CD4-positive, alpha-beta memory T cell (primary cell): ENCODE measurements around the gene PAQR7. TPM values are rescaled to one million over a fixed set of nuclear protein-coding genes. Genes with fewer than 3 reads are reported as not detected.

Experiments
- CTCF ChIA-PET: fragments of 350-600 bp; sonication (Branson Sonifier 250); formaldehyde crosslinking; loops from one replicate; lab custom pipeline; 2021; ENCODE audit warnings: inconsistent platforms; ENCODE audit not compliant: partially characterized antibody; lab: Charles Lee
- POLR2A ChIA-PET: fragments of 350-600 bp; sonication (Branson Sonifier 250); formaldehyde crosslinking; loops from one replicate; lab custom pipeline; 2021; ENCODE audit not compliant: partially characterized antibody; lab: Charles Lee
- DNase-seq, 5 donors: peaks; one replicate each; pipeline versions ENCODE4 v3.0.0 to v3.0.0-alpha.2; 2020 to 2022; ENCODE audit warnings: mixed read lengths in 1 of 5
- H3K27ac ChIP-seq: one replicate; pipeline ENCODE4 v1.7.0; 2013; ENCODE audit warnings: low read depth, low read length
- H3K27me3 ChIP-seq: 2 replicates; pipeline ENCODE4 v1.7.0; 2013; ENCODE audit warnings: mild to moderate bottlenecking, low read length, moderate library complexity; ENCODE audit not compliant: insufficient read depth
- H3K36me3 ChIP-seq: 2 replicates; pipeline ENCODE4 v1.7.0; 2013; ENCODE audit warnings: mild to moderate bottlenecking, low read length, moderate library complexity; ENCODE audit not compliant: insufficient read depth
- H3K4me1 ChIP-seq: 2 replicates; pipeline ENCODE4 v1.7.0; 2013; ENCODE audit warnings: mild to moderate bottlenecking, low read length, moderate library complexity; ENCODE audit not compliant: insufficient read depth
- H3K4me3 ChIP-seq, 2 donors: one replicate each; pipeline ENCODE4 v1.7.0; 2013; ENCODE audit warnings: low read length in 2 of 2, mild to moderate bottlenecking in 1 of 2
- H3K9me3 ChIP-seq, 2 donors: one replicate each; pipeline ENCODE4 v1.7.0; 2013; ENCODE audit warnings: low read length in 2 of 2, control low read depth in 1 of 2; ENCODE audit not compliant: control insufficient read depth in 1 of 2
- H3K27ac Mint-ChIP-seq, 7 donors: one replicate each; pipeline ENCODE4 v1.8.0; 2020 to 2021; ENCODE audit warnings: mixed read lengths in 7 of 7, mild to moderate bottlenecking in 6 of 7, inconsistent platforms in 3 of 7, moderate library complexity in 3 of 7
- H3K27me3 Mint-ChIP-seq, 2 donors: one replicate each; pipeline ENCODE4 v1.8.0; 2020 to 2021; ENCODE audit warnings: mixed read lengths in 2 of 2
- H3K36me3 Mint-ChIP-seq, 2 donors: one replicate each; pipeline ENCODE4 v1.8.0; 2020 to 2021; ENCODE audit warnings: mixed read lengths in 2 of 2, inconsistent platforms in 1 of 2, mild to moderate bottlenecking in 1 of 2
- H3K4me1 Mint-ChIP-seq, 4 donors: one replicate each; pipeline ENCODE4 v1.8.0; 2020 to 2021; ENCODE audit warnings: mixed read lengths in 4 of 4, mild to moderate bottlenecking in 1 of 4
- H3K4me3 Mint-ChIP-seq, 8 donors: one replicate each; pipeline ENCODE4 v1.8.0; 2020 to 2021; ENCODE audit warnings: mixed read lengths in 8 of 8, mild to moderate bottlenecking in 7 of 8, moderate library complexity in 6 of 8, inconsistent platforms in 3 of 8
- H3K9me3 Mint-ChIP-seq, 8 donors: one replicate each; pipeline ENCODE4 v1.8.0; 2020 to 2021; ENCODE audit warnings: mixed read lengths in 8 of 8, mild to moderate bottlenecking in 5 of 8, inconsistent platforms in 3 of 8, moderate library complexity in 1 of 8
- intact Hi-C: fragments of 100-400 bp; cut with micrococcal nuclease; formaldehyde crosslinking; loops from one replicate; pipeline ENCODE4 v1.15.1; 2023
- polyA plus RNA-seq, 2 donors: library from polyadenylated mRNA; unstranded; fragments of 300-500 nt; fragmentation: Illumina TruSeq; gene quantifications; one replicate each; pipeline ENCODE4 v1.2.3, GENCODE V29; 2021
- total RNA-seq, 2 experiments: library from RNA; stranded (reverse); gene quantifications; one replicate each; pipeline ENCODE4 v1.2.3, GENCODE V29; 2021

Gene PAQR7
- total and polyA plus RNA-seq, 4 experiments from 2014 or later = 0.29 to 2.6 (median 2.1) TPM; not detected in 1

GRCh38 chr1:25832336-25833037, 43.0 kb downstream of the PAQR7 start:
- no peak overlapping the region for H3K4me3 Mint-ChIP-seq
- peak overlapping the region in 1 of 7 donors; percentile 60 for H3K27ac Mint-ChIP-seq
- peaks cover 44 to 55% of the 10 kb centered on the region in 2 donors for H3K36me3 Mint-ChIP-seq
- H3K36me3 ChIP-seq = peaks cover 56% of the 10 kb centered on the region
- ChIA-PET POLR2A (interaction anchor here (1.5 kb wide), 1 partner anchor 12 kb away, joined by 15 read pairs; the partner anchor contains the start of gene MTFR1L), CTCF (no interaction called here)
- H3K27me3 ChIP-seq = no peaks in the 10 kb centered on the region
- DNase-seq = no peak
- H3K4me3 ChIP-seq = no peak overlapping the region
- H3K9me3 ChIP-seq = no peaks in the 10 kb centered on the region
- no peaks in the 10 kb centered on the region for H3K9me3 Mint-ChIP-seq
- H3K27ac ChIP-seq = no peak overlapping the region
- intact Hi-C loops = no loop called here
- peaks cover 0 to 11% (median 2%) of the 10 kb centered on the region in 4 donors for H3K4me1 Mint-ChIP-seq
- peaks cover 10% of the 10 kb centered on the region for H3K4me1 ChIP-seq
- no peaks in the 10 kb centered on the region for H3K27me3 Mint-ChIP-seq

- H3K4me3 ChIP-seq = no peak overlapping the region
- peaks cover 60% of the 10 kb centered on the region for H3K36me3 ChIP-seq
- intact Hi-C loops = no loop called here
- Mint-ChIP-seq H3K27me3 (no peaks in the 10 kb centered on the region), H3K4me3 (no peak overlapping the region), H3K27ac (peak overlapping the region in 2 of 7 donors; percentile 35 to 41), H3K36me3 (peaks cover 44 to 57% of the 10 kb centered on the region in 2 donors), H3K4me1 (peaks cover 0 to 11% (median 2%) of the 10 kb centered on the region in 4 donors), H3K9me3 (no peaks in the 10 kb centered on the region)
- no peaks in the 10 kb centered on the region for H3K27me3 ChIP-seq
- peaks cover 10% of the 10 kb centered on the region for H3K4me1 ChIP-seq
- POLR2A ChIA-PET = interaction anchor here (1.5 kb wide), 1 partner anchor 11 kb away, joined by 15 read pairs; the partner anchor contains the start of gene MTFR1L
- CTCF ChIA-PET = interaction anchor here (1.5 kb wide), 1 partner anchor 10 kb away, joined by 5 read pairs; no protein-coding TSS in a partner anchor
- H3K27ac ChIP-seq = no peak overlapping the region
- no peaks in the 10 kb centered on the region for H3K9me3 ChIP-seq
- no peak for DNase-seq
These were observed 43.8 kb downstream of the PAQR7 start for GRCh38 chr1:25831569-25832196.

GRCh38 chr1:25829046-25829445, 46.5 kb downstream of the PAQR7 start:
- no peak for DNase-seq
- no peaks in the 10 kb centered on the region for H3K9me3 ChIP-seq
- H3K4me1 Mint-ChIP-seq = peaks cover 0 to 11% (median 3%) of the 10 kb centered on the region in 4 donors
- H3K27ac ChIP-seq = no peak overlapping the region
- H3K4me1 ChIP-seq = peaks cover 10% of the 10 kb centered on the region
- H3K27me3 Mint-ChIP-seq = no peaks in the 10 kb centered on the region
- peaks cover 49% of the 10 kb centered on the region for H3K36me3 ChIP-seq
- peaks cover 48 to 59% of the 10 kb centered on the region in 2 donors for H3K36me3 Mint-ChIP-seq
- ChIA-PET CTCF (interaction anchor here (1.2 kb wide), 1 partner anchor 159 kb away, joined by 3 read pairs; no protein-coding TSS in a partner anchor), POLR2A (interaction anchor here (1.9 kb wide), 1 partner anchor 9 kb away, joined by 12 read pairs; the partner anchor contains the start of gene MTFR1L)
- no peaks in the 10 kb centered on the region for H3K27me3 ChIP-seq
- H3K9me3 Mint-ChIP-seq = no peaks in the 10 kb centered on the region
- H3K4me3 Mint-ChIP-seq = no peak overlapping the region
- H3K4me3 ChIP-seq = no peak overlapping the region
- H3K27ac Mint-ChIP-seq = peak overlapping the region in 1 of 7 donors; percentile 47
- intact Hi-C loops = no loop called here

GRCh38 chr1:25828491-25828890, 47.0 kb downstream of the PAQR7 start:
- Histone ChIP-seq H3K4me3 (no peak overlapping the region), H3K36me3 (peaks cover 49% of the 10 kb centered on the region), H3K4me1 (peaks cover 10% of the 10 kb centered on the region), H3K27me3 (no peaks in the 10 kb centered on the region), H3K9me3 (no peaks in the 10 kb centered on the region), H3K27ac (no peak overlapping the region)
- no peaks in the 10 kb centered on the region for H3K27me3 Mint-ChIP-seq
- H3K27ac Mint-ChIP-seq = no peak overlapping the region
- CTCF ChIA-PET = interaction anchor here (1.2 kb wide), 1 partner anchor 159 kb away, joined by 3 read pairs; no protein-coding TSS in a partner anchor
- H3K4me3 Mint-ChIP-seq = no peak overlapping the region
- intact Hi-C loops = no loop called here
- no peak for DNase-seq
- POLR2A ChIA-PET = interaction anchor here (0.6 to 1.9 kb wide), 2 partner anchors 8 to 580 kb away, joined by 4 to 12 read pairs; partner anchors contain the start of gene MTFR1L
- H3K9me3 Mint-ChIP-seq = no peaks in the 10 kb centered on the region
- H3K36me3 Mint-ChIP-seq = peaks cover 45 to 60% of the 10 kb centered on the region in 2 donors
- H3K4me1 Mint-ChIP-seq = peaks cover 0 to 11% (median 3%) of the 10 kb centered on the region in 4 donors

GRCh38 chr1:25826571-25826970, 48.9 kb downstream of the PAQR7 start:
- intact Hi-C loops = no loop called here
- POLR2A ChIA-PET = no interaction called here
- peaks cover 36 to 45% of the 10 kb centered on the region in 2 donors for H3K36me3 Mint-ChIP-seq
- H3K27me3 Mint-ChIP-seq = no peaks in the 10 kb centered on the region
- DNase-seq = no peak
- H3K9me3 Mint-ChIP-seq = no peaks in the 10 kb centered on the region
- H3K4me3 Mint-ChIP-seq = no peak overlapping the region
- CTCF ChIA-PET = interaction anchor here (1.6 kb wide), 1 partner anchor 195 kb away, joined by 3 read pairs; no protein-coding TSS in a partner anchor
- no peak overlapping the region for H3K27ac ChIP-seq
- peaks cover 6 to 17% (median 9%) of the 10 kb centered on the region in 4 donors for H3K4me1 Mint-ChIP-seq
- peaks cover 30% of the 10 kb centered on the region for H3K36me3 ChIP-seq
- no peak overlapping the region for H3K27ac Mint-ChIP-seq
- H3K4me3 ChIP-seq = no peak overlapping the region
- H3K4me1 ChIP-seq = peaks cover 6% of the 10 kb centered on the region
- no peaks in the 10 kb centered on the region for H3K27me3 ChIP-seq
- H3K9me3 ChIP-seq = no peaks in the 10 kb centered on the region

GRCh38 chr1:25825605-25826004, 49.9 kb downstream of the PAQR7 start:
- intact Hi-C loops = no loop called here
- H3K27me3 ChIP-seq = no peaks in the 10 kb centered on the region
- H3K36me3 ChIP-seq = peaks cover 20% of the 10 kb centered on the region
- peaks cover 14 to 20% (median 18%) of the 10 kb centered on the region in 4 donors for H3K4me1 Mint-ChIP-seq
- peaks cover 27 to 39% of the 10 kb centered on the region in 2 donors for H3K36me3 Mint-ChIP-seq
- ChIA-PET CTCF (interaction anchor here (1.0 to 1.6 kb wide), 3 partner anchors 10 to 594 kb away, joined by 3 read pairs; no protein-coding TSS in a partner anchor), POLR2A (no interaction called here)
- DNase-seq = no peak
- no peaks in the 10 kb centered on the region for H3K27me3 Mint-ChIP-seq
- no peaks in the 10 kb centered on the region for H3K9me3 Mint-ChIP-seq
- no peaks in the 10 kb centered on the region for H3K9me3 ChIP-seq
- H3K4me3 ChIP-seq = no peak overlapping the region
- no peak overlapping the region for H3K27ac Mint-ChIP-seq
- peaks cover 14% of the 10 kb centered on the region for H3K4me1 ChIP-seq
- no peak overlapping the region for H3K27ac ChIP-seq
- no peak overlapping the region for H3K4me3 Mint-ChIP-seq
